Large intestine (tissue), 3 donors: Measurements from ENCODE around the gene GON4L. TPM values are rescaled to one million over a fixed set of nuclear protein-coding genes. Genes with fewer than 3 reads are reported as not detected.
"Not testable (repeated sequence)": the region's sequence is repeated elsewhere in the genome, so short reads cannot be mapped to it uniquely, and the experiment has no call there.

Source experiments
- DNase-seq, 2 donors: peaks; one replicate each; pipeline versions ENCODE4 v3.0.0 to v3.0.0-alpha.2; 2013
- H3K27ac ChIP-seq: one replicate; pipeline ENCODE4 v1.5.1; 2013; ENCODE audit warnings: low read length
- H3K27me3 ChIP-seq: 2 replicates; pipeline ENCODE4 v1.6.1; 2013; ENCODE audit warnings: low read length; ENCODE audit not compliant: control insufficient read depth, insufficient read depth
- H3K36me3 ChIP-seq: 2 replicates; pipeline ENCODE4 v1.6.1; 2013; ENCODE audit warnings: low read length; ENCODE audit not compliant: control insufficient read depth, insufficient read depth
- H3K4me1 ChIP-seq: one replicate; pipeline ENCODE4 v1.6.1; 2013; ENCODE audit warnings: low read length; ENCODE audit not compliant: control insufficient read depth, insufficient read depth
- H3K4me3 ChIP-seq: one replicate; pipeline ENCODE4 v1.5.1; 2013; ENCODE audit warnings: low read length
- H3K9me3 ChIP-seq: one replicate; pipeline ENCODE4 v1.6.1; 2013; ENCODE audit warnings: mild to moderate bottlenecking, low read depth, low read length, moderate library complexity; ENCODE audit not compliant: control insufficient read depth
- WGBS: methylation state at CpG from one replicate; pipeline ENCODE4 v1.1.5; 2013; ENCODE audit warnings: low lambda C conversion rate; ENCODE audit not compliant: insufficient coverage; 5-methylcytosine and 5-hydroxymethylcytosine counted together
- polyA plus RNA-seq: library from polyadenylated mRNA; unstranded; fragments of 120-200 nt; gene quantifications from one replicate; pipeline ENCODE4 v1.2.1, GENCODE V29; 2013

GON4L gene
- polyA plus RNA-seq, 1 donor: 51.0 TPM

- peaks cover 18% of the 10 kb centered on the region for H3K36me3 ChIP-seq
These were observed 137.3 kb downstream of the GON4L start for GRCh38 chr1:155719703-155720102.

GRCh38 chr1:155718524-155719115 lies 138.4 kb downstream of the GON4L start:
- not testable (repeated sequence) for H3K4me1 ChIP-seq, DNase-seq, H3K9me3 ChIP-seq, H3K4me3 ChIP-seq, H3K27ac ChIP-seq, H3K27me3 ChIP-seq
- H3K36me3 ChIP-seq: peaks cover 18% of the 10 kb centered on the region
- 80% methylated on average over 1 of the region's 6 CpGs for WGBS

More at GRCh38 chr1:155719703-155720102, 137.3 kb downstream of the GON4L start:
- H3K27ac ChIP-seq: no peak overlapping the region
- no CpG with 5 or more reads among the region's 4 CpGs for WGBS
- H3K4me3 ChIP-seq: no peak overlapping the region
- DNase-seq: no peak
- no peaks in the 10 kb centered on the region for H3K9me3 ChIP-seq
- no peaks in the 10 kb centered on the region for H3K4me1 ChIP-seq
- H3K27me3 ChIP-seq: no peaks in the 10 kb centered on the region

GRCh38 chr1:155717041-155717440 lies 140.0 kb downstream of the GON4L start:
- no peak overlapping the region for H3K4me3 ChIP-seq
- 60% methylated on average over 3 of the region's 7 CpGs for WGBS
- peaks cover 12% of the 10 kb centered on the region for H3K36me3 ChIP-seq

GRCh38 chr1:155715777-155716176 lies 141.2 kb downstream of the GON4L start:
- whole genome bisulfite sequencing: no CpG with 5 or more reads among the region's 5 CpGs
- DNase-seq: no peak
- no peaks in the 10 kb centered on the region for H3K27me3 ChIP-seq
- no peaks in the 10 kb centered on the region for H3K4me1 ChIP-seq
- no peak overlapping the region for H3K4me3 ChIP-seq
- H3K9me3 ChIP-seq: no peaks in the 10 kb centered on the region
- H3K36me3 ChIP-seq: peaks cover 7% of the 10 kb centered on the region
- no peak overlapping the region for H3K27ac ChIP-seq

More at GRCh38 chr1:155717041-155717440, 140.0 kb downstream of the GON4L start:
- Histone ChIP-seq H3K9me3 (no peaks in the 10 kb centered on the region), H3K27ac (no peak overlapping the region), H3K4me1 (no peaks in the 10 kb centered on the region), H3K27me3 (no peaks in the 10 kb centered on the region)
- DNase-seq: peak in 1 of 2 donors; percentile 44

GRCh38 chr1:155715056-155715455 lies 142.0 kb downstream of the GON4L start:
- not testable (repeated sequence) for H3K9me3 ChIP-seq, H3K4me1 ChIP-seq, H3K4me3 ChIP-seq, H3K27ac ChIP-seq, DNase-seq, H3K27me3 ChIP-seq, H3K36me3 ChIP-seq
- WGBS: no CpG with 5 or more reads among the region's 3 CpGs

GRCh38 chr1:155713075-155713474 lies 143.9 kb downstream of the GON4L start:
- no peak for DNase-seq
- WGBS: no CpG with 5 or more reads among the region's 2 CpGs
- peaks cover 8% of the 10 kb centered on the region for H3K36me3 ChIP-seq

GRCh38 chr1:155712636-155713035 lies 144.4 kb downstream of the GON4L start:
- not testable (repeated sequence) for DNase-seq

More at GRCh38 chr1:155713075-155713474, 143.9 kb downstream of the GON4L start:
- Histone ChIP-seq H3K4me3 (no peak overlapping the region), H3K27me3 (no peaks in the 10 kb centered on the region), H3K27ac (no peak overlapping the region), H3K4me1 (no peaks in the 10 kb centered on the region), H3K9me3 (peaks cover 5% of the 10 kb centered on the region)

GRCh38 chr1:155711457-155711856 lies 145.6 kb downstream of the GON4L start:
- H3K9me3 ChIP-seq, DNase-seq, H3K27me3 ChIP-seq, H3K4me3 ChIP-seq, H3K36me3 ChIP-seq, H3K4me1 ChIP-seq, H3K27ac ChIP-seq: not testable (repeated sequence)
- WGBS: no CpG with 5 or more reads among the region's 3 CpGs

More at GRCh38 chr1:155712636-155713035, 144.4 kb downstream of the GON4L start:
- H3K4me1 ChIP-seq, H3K4me3 ChIP-seq, H3K27ac ChIP-seq, H3K36me3 ChIP-seq, H3K9me3 ChIP-seq, H3K27me3 ChIP-seq: not testable (repeated sequence)
- no CpG with 5 or more reads among the region's 3 CpGs for WGBS

GRCh38 chr1:155709391-155709790 lies 147.6 kb downstream of the GON4L start:
- 100% methylated on average over 1 of the region's 3 CpGs for WGBS
- no peaks in the 10 kb centered on the region for H3K27me3 ChIP-seq
- peaks cover 5% of the 10 kb centered on the region for H3K9me3 ChIP-seq
- no peak overlapping the region for H3K4me3 ChIP-seq
- peaks cover 4% of the 10 kb centered on the region for H3K36me3 ChIP-seq
- DNase-seq: no peak
- H3K27ac ChIP-seq: no peak overlapping the region
- no peaks in the 10 kb centered on the region for H3K4me1 ChIP-seq

- peaks cover 2% of the 10 kb centered on the region for H3K36me3 ChIP-seq
- DNase-seq: no peak
- H3K27ac ChIP-seq: no peak overlapping the region
- H3K4me1 ChIP-seq: no peaks in the 10 kb centered on the region
- no peaks in the 10 kb centered on the region for H3K27me3 ChIP-seq
- WGBS: no CpG with 5 or more reads among the region's 5 CpGs
- no peak overlapping the region for H3K4me3 ChIP-seq
- peaks cover 5% of the 10 kb centered on the region for H3K9me3 ChIP-seq
These were observed 150.9 kb downstream of the GON4L start for GRCh38 chr1:155706139-155706538.

- not testable (repeated sequence) for DNase-seq, H3K4me3 ChIP-seq, H3K9me3 ChIP-seq, H3K4me1 ChIP-seq, H3K27me3 ChIP-seq, H3K27ac ChIP-seq, H3K36me3 ChIP-seq
- WGBS: no CpG with 5 or more reads among the region's 5 CpGs
These were observed 152.6 kb downstream of the GON4L start for GRCh38 chr1:155704414-155704813.
